IMR-90 (cell line): ENCODE results near the gene USB1. TPM values are rescaled to one million over a fixed set of nuclear protein-coding genes. Genes with fewer than 3 reads are reported as not detected.

ENCODE experiments used
- ATAC-seq: fragments of 200-7000 bp; cut with Tn5 transposase; 2 replicates; pipeline ENCODE4 v1.9.1; 2020; ENCODE audit warnings: low read depth, mild to moderate bottlenecking, moderate library complexity
- BruUV-seq: library from RNA; stranded (reverse); fragments of 400-500 nt; replicated peaks from 2 replicates; lab custom pipeline; 2021; lab: Mats Ljungman, UMichigan
- CTCF ChIA-PET: fragments of 300-600 bp; formaldehyde crosslinking; extraction: SDS; loops from one replicate; lab custom pipeline; 2021; ENCODE audit warnings: antibody characterized with exemption; lab: Yijun Ruan, JAX
- POLR2A ChIA-PET: fragments of 300-600 bp; sonication (Branson Sonifier 250); formaldehyde crosslinking; loops from one replicate; lab custom pipeline; 2022; ENCODE audit warnings: antibody characterized with exemption; ENCODE audit not compliant: unreplicated experiment; lab: Charles Lee
- DNase-seq: peaks from one replicate; pipeline ENCODE4 v3.0.0; 2013
- H2AFZ ChIP-seq: replicated peaks from 2 replicates; pipeline ENCODE3; 2013; ENCODE audit warnings: low read length, mild to moderate bottlenecking; ENCODE audit not compliant: poor library complexity
- H2AK5ac ChIP-seq: 2 replicates; pipeline ENCODE4 v1.6.1; 2013; ENCODE audit warnings: low read depth, low read length, inconsistent platforms
- H2AK9ac ChIP-seq: replicated peaks from 2 replicates; pipeline ENCODE3; 2013; ENCODE audit warnings: mild to moderate bottlenecking, low read depth, low read length, moderate library complexity; ENCODE audit not compliant: poor library complexity
- H2BK120ac ChIP-seq: 2 replicates; pipeline ENCODE4 v1.6.1; 2013; ENCODE audit warnings: low read depth, low read length, inconsistent platforms
- H2BK15ac ChIP-seq: 3 replicates; pipeline ENCODE4 v1.6.1; 2013; ENCODE audit warnings: low read depth, low read length, inconsistent platforms
- H2BK20ac ChIP-seq: 2 replicates; pipeline ENCODE4 v1.6.1; 2013; ENCODE audit warnings: low read depth, mild to moderate bottlenecking, inconsistent platforms, low read length, moderate library complexity
- H2BK5ac ChIP-seq: 2 replicates; pipeline ENCODE4 v1.6.1; 2013; ENCODE audit warnings: mild to moderate bottlenecking, low read depth, low read length, inconsistent platforms; ENCODE audit not compliant: poor library complexity, severe bottlenecking
- H3K14ac ChIP-seq: replicated peaks from 2 replicates; pipeline ENCODE4 v1.6.1; 2013; ENCODE audit warnings: low read depth, low read length, inconsistent platforms
- H3K18ac ChIP-seq: 2 replicates; pipeline ENCODE4 v1.6.1; 2013; ENCODE audit warnings: low read depth, low read length, control low read depth
- H3K23ac ChIP-seq: 2 replicates; pipeline ENCODE4 v1.6.1; 2013; ENCODE audit warnings: low read depth, low read length, inconsistent platforms
- H3K27ac ChIP-seq: 2 replicates; pipeline ENCODE4 v1.5.1; 2013; ENCODE audit warnings: mild to moderate bottlenecking, control low read depth, low read length; ENCODE audit not compliant: insufficient read depth
- H3K27me3 ChIP-seq: 2 replicates; pipeline ENCODE4 v1.6.1; 2013; ENCODE audit warnings: low read length; ENCODE audit not compliant: control insufficient read depth, insufficient read depth
- H3K36me3 ChIP-seq: 2 replicates; pipeline ENCODE4 v1.6.1; 2013; ENCODE audit warnings: low read length, mixed read lengths; ENCODE audit not compliant: control insufficient read depth, insufficient read depth
- H3K4ac ChIP-seq: 2 replicates; pipeline ENCODE4 v1.6.1; 2013; ENCODE audit warnings: low read depth, low read length, inconsistent platforms
- H3K4me1 ChIP-seq: 2 replicates; pipeline ENCODE4 v1.6.1; 2013; ENCODE audit warnings: low read length, mixed read lengths; ENCODE audit not compliant: control insufficient read depth, insufficient read depth
- H3K4me2 ChIP-seq: 2 replicates; pipeline ENCODE4 v1.6.1; 2013; ENCODE audit warnings: low read depth, mild to moderate bottlenecking, control low read depth, low read length, moderate library complexity
- H3K4me3 ChIP-seq: 2 replicates; pipeline ENCODE4 v1.5.1; 2013; ENCODE audit warnings: low read depth, mild to moderate bottlenecking, control low read depth, low read length, moderate library complexity; ENCODE audit not compliant: insufficient read depth
- H3K56ac ChIP-seq: 2 replicates; pipeline ENCODE4 v1.6.1; 2013; ENCODE audit warnings: low read length, inconsistent platforms; ENCODE audit not compliant: insufficient read depth; ENCODE audit errors: extremely low read depth
- H3K79me1 ChIP-seq, 2 experiments: 2 replicates each; pipeline ENCODE4 v1.6.1; 2013; ENCODE audit warnings: low read length in 2 of 2, inconsistent platforms in 1 of 2, low read depth in 1 of 2
- H3K9ac ChIP-seq: 2 replicates; pipeline ENCODE4 v1.6.1; 2013; ENCODE audit warnings: low read depth, low read length, control low read depth
- H3K9me1 ChIP-seq: 2 replicates; pipeline ENCODE4 v1.6.1; 2013; ENCODE audit warnings: low read length, inconsistent platforms; ENCODE audit not compliant: insufficient read depth
- H3K9me3 ChIP-seq: 2 replicates; pipeline ENCODE4 v1.6.1; 2013; ENCODE audit warnings: low read length; ENCODE audit not compliant: control insufficient read depth, insufficient read depth
- H4K20me1 ChIP-seq: 2 replicates; pipeline ENCODE4 v1.6.1; 2013; ENCODE audit warnings: low read length, inconsistent platforms; ENCODE audit not compliant: insufficient read depth
- H4K5ac ChIP-seq: 2 replicates; pipeline ENCODE4 v1.6.1; 2013; ENCODE audit warnings: mild to moderate bottlenecking, low read depth, low read length, control low read depth
- H4K8ac ChIP-seq, 2 experiments: 2 replicates each; pipeline ENCODE4 v1.6.1; 2013; ENCODE audit warnings: low read depth in 2 of 2, low read length in 2 of 2, control low read depth in 1 of 2, inconsistent platforms in 1 of 2
- H4K91ac ChIP-seq: 2 replicates; pipeline ENCODE4 v1.6.1; 2013; ENCODE audit warnings: low read depth, low read length, inconsistent platforms; ENCODE audit not compliant: insufficient read depth
- BHLHE40 ChIP-seq: fragments of 150-350 bp; IDR thresholded peaks from 2 replicates; pipeline ENCODE4 v1.6.1; 2016; ENCODE audit warnings: mild to moderate bottlenecking, low read depth, low read length
- CEBPB ChIP-seq: IDR thresholded peaks from 2 replicates; pipeline ENCODE4 v1.6.1; 2012; ENCODE audit warnings: low read depth, low read length, improper control_type of control experiment
- CHD1 ChIP-seq: IDR thresholded peaks from 2 replicates; pipeline ENCODE4 v1.6.1; 2012; ENCODE audit warnings: low read depth, low read length, improper control_type of control experiment
- FOS ChIP-seq: fragments of 150-350 bp; IDR thresholded peaks from 2 replicates; pipeline ENCODE4 v1.6.1; 2016; ENCODE audit warnings: low read depth, low read length
- MAFK ChIP-seq: IDR thresholded peaks from 2 replicates; pipeline ENCODE4 v1.6.1; 2012; ENCODE audit warnings: low read depth, low read length, improper control_type of control experiment
- MAZ ChIP-seq: IDR thresholded peaks from 2 replicates; pipeline ENCODE4 v1.6.1; 2012; ENCODE audit warnings: low read depth, mild to moderate bottlenecking, low read length, improper control_type of control experiment, moderate library complexity, borderline replicate concordance
- MXI1 ChIP-seq: IDR thresholded peaks from 2 replicates; pipeline ENCODE4 v1.6.1; 2012; ENCODE audit warnings: low read depth, mild to moderate bottlenecking, low read length, moderate library complexity, borderline replicate concordance
- NFE2L2 ChIP-seq: fragments of 150-350 bp; IDR thresholded peaks from 2 replicates; pipeline ENCODE4 v1.6.1; 2016; ENCODE audit warnings: low read depth, mild to moderate bottlenecking, low read length
- POLR2A ChIP-seq: IDR thresholded peaks from 2 replicates; pipeline ENCODE4 v1.6.1; 2012; ENCODE audit warnings: mild to moderate bottlenecking, low read depth, low read length
- RAD21 ChIP-seq: IDR thresholded peaks from 2 replicates; pipeline ENCODE4 v1.6.1; 2012; ENCODE audit warnings: low read length, improper control_type of control experiment
- RCOR1 ChIP-seq: IDR thresholded peaks from 2 replicates; pipeline ENCODE4 v1.6.1; 2012; ENCODE audit warnings: mild to moderate bottlenecking, low read length, improper control_type of control experiment; ENCODE audit not compliant: insufficient replicate concordance
- RFX5 ChIP-seq: IDR thresholded peaks from 2 replicates; pipeline ENCODE4 v1.8.0; 2012; ENCODE audit warnings: low read depth, mild to moderate bottlenecking, low read length, moderate library complexity
- SMC3 ChIP-seq: fragments of 150-350 bp; IDR thresholded peaks from 2 replicates; pipeline ENCODE4 v1.6.1; 2016; ENCODE audit warnings: low read depth, mild to moderate bottlenecking, antibody characterized with exemption, low read length, moderate library complexity
- WGBS, 2 experiments: methylation state at CpG; one replicate each; pipeline versions ENCODE4 v1.1.5 to v1.1.7; 2013; ENCODE audit warnings: missing lambda C conversion rate in 2 of 2; ENCODE audit not compliant: insufficient read length in 1 of 2; ENCODE audit errors: extremely low coverage in 2 of 2; 5-methylcytosine and 5-hydroxymethylcytosine counted together
- dilution Hi-C: fragments of 300-500 bp; cut with HindIII; formaldehyde crosslinking; loops from one replicate; pipeline ENCODE4 v1.14.3; 2018; ENCODE audit warnings: low sequenced_read_pairs; ENCODE audit not compliant: unreplicated experiment
- in situ Hi-C: fragments of 300-500 bp; cut with MboI; formaldehyde crosslinking; loops from 3 replicates; pipeline ENCODE4 v1.14.3; 2019; ENCODE audit warnings: low sequenced_read_pairs, inconsistent platforms, mixed read lengths
- intact Hi-C: fragments of 100-400 bp; cut with micrococcal nuclease; formaldehyde crosslinking; loops from 2 replicates; pipeline ENCODE4 v1.10.0; 2022
- polyA plus RNA-seq, 3 experiments: library from polyadenylated mRNA; depleted of rRNA; stranded (reverse); fragments of >200 nt; gene quantifications; 2 replicates each; pipeline ENCODE4 v1.2.3, GENCODE V29; 2012; ENCODE audit warnings: low replicate concordance in 1 of 3
- total RNA-seq: library from RNA; depleted of rRNA; stranded (reverse); fragments of >200 nt; gene quantifications from 2 replicates; pipeline ENCODE4 v1.2.3, GENCODE V29; 2012
- TF ChIP-seq, protein P1 (sequence below): conservative IDR thresholded peaks from 2 replicates; pipeline ENCODE4 v1.5.1; 2012; ENCODE audit warnings: mild to moderate bottlenecking, low read depth, low read length, improper control_type of control experiment
- TF ChIP-seq, protein P2 (sequence below): fragments of 150-350 bp; IDR thresholded peaks from 2 replicates; pipeline ENCODE4 v1.6.1; 2017; ENCODE audit warnings: mild to moderate bottlenecking, antibody characterized with exemption, low read length, low read depth
- TF ChIP-seq, protein P3 (sequence below): fragments of 150-350 bp; IDR thresholded peaks from 2 replicates; pipeline ENCODE4 v1.6.1; 2016; ENCODE audit warnings: low read depth, mild to moderate bottlenecking, low read length, moderate library complexity, borderline replicate concordance

Gene USB1
- total and polyA plus RNA-seq, 2 of the 4 experiments (the other 2 are of a cell fraction): 45.9 to 94.9 TPM

DNA sequence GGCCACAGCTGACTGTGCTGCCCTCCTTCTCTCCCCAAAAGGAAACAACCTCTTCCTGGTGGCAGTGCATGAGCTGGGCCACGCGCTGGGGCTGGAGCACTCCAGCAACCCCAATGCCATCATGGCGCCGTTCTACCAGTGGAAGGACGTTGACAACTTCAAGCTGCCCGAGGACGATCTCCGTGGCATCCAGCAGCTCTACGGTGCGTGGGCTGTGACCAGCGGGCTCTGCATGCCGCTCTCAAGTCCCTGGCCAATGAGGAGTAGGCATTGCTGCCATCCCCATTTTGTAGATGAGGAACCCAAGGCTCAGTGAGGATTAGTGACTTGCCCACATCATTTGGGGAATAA is 39.3 kb downstream of the USB1 start:
- no peaks in the 10 kb centered on the region for H3K9me3 ChIP-seq
- no peak overlapping the region for H3K56ac ChIP-seq
- intact Hi-C loops (no loop called here), in situ Hi-C loops (no loop called here), dilution Hi-C loops (no loop called here)
- no peak overlapping the region for H3K27ac ChIP-seq
- H3K79me1 ChIP-seq: no peaks in the 10 kb centered on the region
- no peak overlapping the region for H2BK20ac ChIP-seq
- no peaks in the 10 kb centered on the region for H4K20me1 ChIP-seq
- H2BK15ac ChIP-seq: no peak overlapping the region
- H2AK5ac ChIP-seq: no peak overlapping the region
- peak overlapping the region; percentile 61 for H2AK9ac ChIP-seq
- H3K9ac ChIP-seq: no peak overlapping the region
- ChIA-PET POLR2A (no interaction called here), CTCF (no interaction called here)
- DNase-seq: no peak
- 100% methylated on average over 4 of the region's 12 CpGs; no CpG with 5 or more reads in 1 of the 2 experiments for WGBS, 2 experiments
- no peak overlapping the region for H2BK120ac ChIP-seq
- no peak overlapping the region for H2AFZ ChIP-seq
- no peak for TF ChIP-seq SMC3
- TF ChIP-seq RFX5: no peak
- TF ChIP-seq RCOR1: no peak
- no peak for TF ChIP-seq MAFK
- no peak for TF ChIP-seq MAZ
- TF ChIP-seq NFE2L2: no peak
- TF ChIP-seq CEBPB: no peak
- TF ChIP-seq, protein P1, sequence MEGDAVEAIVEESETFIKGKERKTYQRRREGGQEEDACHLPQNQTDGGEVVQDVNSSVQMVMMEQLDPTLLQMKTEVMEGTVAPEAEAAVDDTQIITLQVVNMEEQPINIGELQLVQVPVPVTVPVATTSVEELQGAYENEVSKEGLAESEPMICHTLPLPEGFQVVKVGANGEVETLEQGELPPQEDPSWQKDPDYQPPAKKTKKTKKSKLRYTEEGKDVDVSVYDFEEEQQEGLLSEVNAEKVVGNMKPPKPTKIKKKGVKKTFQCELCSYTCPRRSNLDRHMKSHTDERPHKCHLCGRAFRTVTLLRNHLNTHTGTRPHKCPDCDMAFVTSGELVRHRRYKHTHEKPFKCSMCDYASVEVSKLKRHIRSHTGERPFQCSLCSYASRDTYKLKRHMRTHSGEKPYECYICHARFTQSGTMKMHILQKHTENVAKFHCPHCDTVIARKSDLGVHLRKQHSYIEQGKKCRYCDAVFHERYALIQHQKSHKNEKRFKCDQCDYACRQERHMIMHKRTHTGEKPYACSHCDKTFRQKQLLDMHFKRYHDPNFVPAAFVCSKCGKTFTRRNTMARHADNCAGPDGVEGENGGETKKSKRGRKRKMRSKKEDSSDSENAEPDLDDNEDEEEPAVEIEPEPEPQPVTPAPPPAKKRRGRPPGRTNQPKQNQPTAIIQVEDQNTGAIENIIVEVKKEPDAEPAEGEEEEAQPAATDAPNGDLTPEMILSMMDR: no peak
- no peak for TF ChIP-seq BHLHE40
- TF ChIP-seq RAD21: no peak
- TF ChIP-seq MXI1: no peak
- no peak for TF ChIP-seq FOS
- no peak for TF ChIP-seq CHD1
- TF ChIP-seq, protein P2, sequence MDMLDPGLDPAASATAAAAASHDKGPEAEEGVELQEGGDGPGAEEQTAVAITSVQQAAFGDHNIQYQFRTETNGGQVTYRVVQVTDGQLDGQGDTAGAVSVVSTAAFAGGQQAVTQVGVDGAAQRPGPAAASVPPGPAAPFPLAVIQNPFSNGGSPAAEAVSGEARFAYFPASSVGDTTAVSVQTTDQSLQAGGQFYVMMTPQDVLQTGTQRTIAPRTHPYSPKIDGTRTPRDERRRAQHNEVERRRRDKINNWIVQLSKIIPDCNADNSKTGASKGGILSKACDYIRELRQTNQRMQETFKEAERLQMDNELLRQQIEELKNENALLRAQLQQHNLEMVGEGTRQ: no peak
- TF ChIP-seq, protein P3, sequence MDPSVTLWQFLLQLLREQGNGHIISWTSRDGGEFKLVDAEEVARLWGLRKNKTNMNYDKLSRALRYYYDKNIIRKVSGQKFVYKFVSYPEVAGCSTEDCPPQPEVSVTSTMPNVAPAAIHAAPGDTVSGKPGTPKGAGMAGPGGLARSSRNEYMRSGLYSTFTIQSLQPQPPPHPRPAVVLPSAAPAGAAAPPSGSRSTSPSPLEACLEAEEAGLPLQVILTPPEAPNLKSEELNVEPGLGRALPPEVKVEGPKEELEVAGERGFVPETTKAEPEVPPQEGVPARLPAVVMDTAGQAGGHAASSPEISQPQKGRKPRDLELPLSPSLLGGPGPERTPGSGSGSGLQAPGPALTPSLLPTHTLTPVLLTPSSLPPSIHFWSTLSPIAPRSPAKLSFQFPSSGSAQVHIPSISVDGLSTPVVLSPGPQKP: no peak
- no peak for TF ChIP-seq POLR2A
- H3K23ac ChIP-seq: no peak overlapping the region
- H3K4me3 ChIP-seq: no peak overlapping the region
- H4K5ac ChIP-seq: no peak overlapping the region
- no peak overlapping the region for H3K18ac ChIP-seq
- H4K91ac ChIP-seq: no peak overlapping the region
- H2BK5ac ChIP-seq: no peak overlapping the region
- BruUV-seq: no TSS peak
- ATAC-seq: no peak
- no peak overlapping the region for H3K4me2 ChIP-seq
- H3K4ac ChIP-seq: no peak overlapping the region
- no peak overlapping the region for H3K14ac ChIP-seq
- peaks cover 7% of the 10 kb centered on the region; the same call in 1 of the 2 replicates for H3K27me3 ChIP-seq
- no peak overlapping the region for H4K8ac ChIP-seq
- no peaks in the 10 kb centered on the region; the same call in 1 of the 2 replicates for H3K9me1 ChIP-seq
- H3K4me1 ChIP-seq: no peaks in the 10 kb centered on the region
- H3K36me3 ChIP-seq: no peaks in the 10 kb centered on the region
